B cell (primary cell): ENCODE data around the gene SPHK1. TPM values are rescaled to one million over a fixed set of nuclear protein-coding genes. Genes with fewer than 3 reads are reported as not detected.

ENCODE experiments used
- ATAC-seq: fragments of 200-7000 bp; cut with Tn5 transposase; one replicate; pipeline ENCODE4 v1.10.0; 2021; ENCODE audit warnings: low read depth, mild to moderate bottlenecking, moderate number of reproducible peaks, moderate library complexity
- CTCF ChIA-PET: fragments of 350-600 bp; sonication (Branson Sonifier 250); formaldehyde crosslinking; loops from one replicate; lab custom pipeline; 2021; ENCODE audit warnings: antibody characterized with exemption, inconsistent platforms; lab: Charles Lee
- POLR2A ChIA-PET: fragments of 350-600 bp; sonication (Branson Sonifier 250); formaldehyde crosslinking; loops from one replicate; lab custom pipeline; 2021; ENCODE audit warnings: antibody characterized with exemption; lab: Charles Lee
- DNase-seq: peaks from one replicate; pipeline ENCODE4 v3.0.0; 2013
- H2AFZ ChIP-seq: 2 replicates; pipeline ENCODE4 v1.6.1; 2012; ENCODE audit warnings: mild to moderate bottlenecking, low read depth, low read length; ENCODE audit not compliant: insufficient read depth, poor library complexity, severe bottlenecking
- H3K27ac ChIP-seq, 2 donors: 1 replicate in 1 of 2; 2 replicates in 1 of 2; pipeline ENCODE4 v1.5.1; 2012 to 2013; ENCODE audit warnings: low read length in 2 of 2, mild to moderate bottlenecking in 2 of 2, moderate library complexity in 1 of 2
- H3K27me3 ChIP-seq, 4 experiments: fragments of 200-600 bp in 1 of 4; sonication (generic) in 1 of 4; replicated peaks in 1 of 4; 1 replicate in 2 of 4; 2 replicates in 2 of 4; pipeline versions ENCODE4 v1.6.1 to v1.7.0; 2013 to 2016; ENCODE audit warnings: low read length in 3 of 4, mild to moderate bottlenecking in 2 of 4, mixed read lengths in 1 of 4, moderate library complexity in 1 of 4; ENCODE audit not compliant: insufficient read depth in 4 of 4, control insufficient read depth in 3 of 4; ENCODE audit errors: control extremely low read depth in 1 of 4
- H3K36me3 ChIP-seq, 2 experiments: replicated peaks in 1 of 2; 1 replicate in 1 of 2; 2 replicates in 1 of 2; pipeline versions ENCODE4 v1.6.1 to v1.7.1; 2013; ENCODE audit warnings: low read length in 1 of 2; ENCODE audit not compliant: insufficient read depth in 2 of 2, control insufficient read depth in 1 of 2; ENCODE audit errors: control extremely low read depth in 1 of 2, extremely low read depth in 1 of 2
- H3K4me1 ChIP-seq, 2 donors: fragments of 200-600 bp in 1 of 2; sonication (generic) in 1 of 2; 1 replicate in 1 of 2; 2 replicates in 1 of 2; pipeline versions ENCODE4 v1.5.1 to v1.6.1; 2013 to 2017; ENCODE audit warnings: low read length in 2 of 2; ENCODE audit not compliant: control insufficient read depth in 2 of 2, insufficient read depth in 2 of 2
- H3K4me2 ChIP-seq: replicated peaks from 2 replicates; pipeline ENCODE3; 2012; ENCODE audit warnings: mild to moderate bottlenecking, low read depth, low read length; ENCODE audit not compliant: poor library complexity, severe bottlenecking
- H3K4me3 ChIP-seq, 5 experiments: fragments of 200-600 bp in 1 of 5; sonication (generic) in 1 of 5; 1 replicate in 3 of 5; 2 replicates in 2 of 5; pipeline versions ENCODE4 v1.5.1 to v1.7.0; 2011 to 2016; ENCODE audit warnings: low read length in 4 of 5, mild to moderate bottlenecking in 4 of 5, low read depth in 2 of 5, control low read depth in 1 of 5, moderate library complexity in 1 of 5; ENCODE audit not compliant: insufficient read depth in 1 of 5; ENCODE audit errors: control extremely low read depth in 1 of 5, extremely low read depth in 1 of 5
- H3K79me2 ChIP-seq: fragments of 200-600 bp; sonication (generic); one replicate; pipeline ENCODE4 v1.6.0; 2016; ENCODE audit warnings: low read length; ENCODE audit not compliant: control insufficient read depth, insufficient read depth
- H3K9ac ChIP-seq: fragments of 200-600 bp; sonication (generic); 2 replicates; pipeline ENCODE4 v1.6.1; 2017; ENCODE audit warnings: mild to moderate bottlenecking, low read length, moderate library complexity
- H3K9me3 ChIP-seq, 3 donors: one replicate each; pipeline versions ENCODE4 v1.6.1 to v1.7.1; 2013; ENCODE audit warnings: low read length in 2 of 3; ENCODE audit not compliant: control insufficient read depth in 2 of 3, insufficient read depth in 1 of 3; ENCODE audit errors: control extremely low read depth in 1 of 3
- H4K20me1 ChIP-seq: 2 replicates; pipeline ENCODE4 v1.6.0; 2012; ENCODE audit warnings: mild to moderate bottlenecking, low read length; ENCODE audit not compliant: insufficient read depth, control insufficient read depth, poor library complexity, severe bottlenecking
- H3K27ac Mint-ChIP-seq: one replicate; pipeline ENCODE4 v1.8.0; 2021; ENCODE audit warnings: mixed read lengths
- H3K27me3 Mint-ChIP-seq: one replicate; pipeline ENCODE4 v1.8.0; 2021; ENCODE audit warnings: mixed read lengths
- H3K4me1 Mint-ChIP-seq: one replicate; pipeline ENCODE4 v1.8.0; 2021; ENCODE audit warnings: mixed read lengths
- H3K4me3 Mint-ChIP-seq: one replicate; pipeline ENCODE4 v1.8.0; 2021; ENCODE audit warnings: mixed read lengths
- H3K9me3 Mint-ChIP-seq: one replicate; pipeline ENCODE4 v1.8.0; 2022; ENCODE audit warnings: mixed read lengths; ENCODE audit not compliant: insufficient read depth
- EZH2 ChIP-seq: IDR thresholded peaks from 2 replicates; pipeline ENCODE4 v1.6.1; 2012; ENCODE audit warnings: borderline replicate concordance, low read depth, mild to moderate bottlenecking, moderate library complexity, low read length; ENCODE audit not compliant: insufficient read depth, poor library complexity, severe bottlenecking
- WGBS: methylation state at CpG from one replicate; pipeline ENCODE4 v1.1.5; 2013; ENCODE audit warnings: missing lambda C conversion rate; ENCODE audit not compliant: insufficient coverage; 5-methylcytosine and 5-hydroxymethylcytosine counted together
- intact Hi-C: fragments of 100-400 bp; cut with micrococcal nuclease; formaldehyde crosslinking; loops from one replicate; pipeline ENCODE4 v1.10.0; 2022
- polyA plus RNA-seq: library from polyadenylated mRNA; depleted of rRNA; stranded (reverse); fragments of >200 nt; gene quantifications from 2 replicates; pipeline ENCODE4 v1.2.3, GENCODE V29; 2012
- total RNA-seq, 2 donors: library from RNA; stranded (reverse); fragments of 120-200 nt in 1 of 2; gene quantifications; 1 replicate in 1 of 2; 2 replicates in 1 of 2; pipeline versions ENCODE4 v1.2.3 to v1.2.4, GENCODE V29; 2013 to 2022
- TF ChIP-seq, protein P1 (sequence below): fragments of 200-600 bp; IDR thresholded peaks from one replicate; pipeline ENCODE4 v1.8.0; 2022; ENCODE audit warnings: antibody characterized with exemption, mild to moderate bottlenecking

The SPHK1 gene
- total and polyA plus RNA-seq, 2 donors (not counting 1 experiment from before 2014, with no cell fraction given): 1.1 to 2.4 TPM

- no peak overlapping the region for H3K9ac ChIP-seq
- peaks cover 0 to 88% of the 10 kb centered on the region in 2 experiments for H3K36me3 ChIP-seq
- Mint-ChIP-seq H3K27ac (no peak overlapping the region), H3K27me3 (no peaks in the 10 kb centered on the region), H3K4me1 (no peaks in the 10 kb centered on the region), H3K4me3 (no peak overlapping the region), H3K9me3 (no peaks in the 10 kb centered on the region)
- intact Hi-C loops: no loop called here
- H3K4me2 ChIP-seq: no peak overlapping the region
- ChIA-PET CTCF (interaction anchor here (0.6 to 6.3 kb wide), 56 partner anchors 9 to 393 kb away, joined by 3 to 119 read pairs (median 5); partner anchors contain the start of genes AANAT, PRPSAP1, QRICH2 and RHBDF2), POLR2A (interaction anchor here (0.6 to 1.4 kb wide), 3 partner anchors 12 to 44 kb away, joined by 3 to 6 read pairs (median 6); partner anchors contain the start of gene PRPSAP1)
- H3K27ac ChIP-seq: no peak overlapping the region
- H3K27me3 ChIP-seq: no peaks in the 10 kb centered on the region
- DNase-seq: peak; percentile 85
- no peak for TF ChIP-seq EZH2
- TF ChIP-seq, protein P1, sequence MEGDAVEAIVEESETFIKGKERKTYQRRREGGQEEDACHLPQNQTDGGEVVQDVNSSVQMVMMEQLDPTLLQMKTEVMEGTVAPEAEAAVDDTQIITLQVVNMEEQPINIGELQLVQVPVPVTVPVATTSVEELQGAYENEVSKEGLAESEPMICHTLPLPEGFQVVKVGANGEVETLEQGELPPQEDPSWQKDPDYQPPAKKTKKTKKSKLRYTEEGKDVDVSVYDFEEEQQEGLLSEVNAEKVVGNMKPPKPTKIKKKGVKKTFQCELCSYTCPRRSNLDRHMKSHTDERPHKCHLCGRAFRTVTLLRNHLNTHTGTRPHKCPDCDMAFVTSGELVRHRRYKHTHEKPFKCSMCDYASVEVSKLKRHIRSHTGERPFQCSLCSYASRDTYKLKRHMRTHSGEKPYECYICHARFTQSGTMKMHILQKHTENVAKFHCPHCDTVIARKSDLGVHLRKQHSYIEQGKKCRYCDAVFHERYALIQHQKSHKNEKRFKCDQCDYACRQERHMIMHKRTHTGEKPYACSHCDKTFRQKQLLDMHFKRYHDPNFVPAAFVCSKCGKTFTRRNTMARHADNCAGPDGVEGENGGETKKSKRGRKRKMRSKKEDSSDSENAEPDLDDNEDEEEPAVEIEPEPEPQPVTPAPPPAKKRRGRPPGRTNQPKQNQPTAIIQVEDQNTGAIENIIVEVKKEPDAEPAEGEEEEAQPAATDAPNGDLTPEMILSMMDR: peak; percentile 97
- ATAC-seq: peak; percentile 95
- no peaks in the 10 kb centered on the region for H3K4me1 ChIP-seq
- H3K9me3 ChIP-seq: no peaks in the 10 kb centered on the region
- no peak overlapping the region for H2AFZ ChIP-seq
- 74% methylated on average over 16 of the region's 16 CpGs for WGBS
- no peak overlapping the region for H3K4me3 ChIP-seq
- H4K20me1 ChIP-seq: peaks cover 26% of the 10 kb centered on the region
- H3K79me2 ChIP-seq: peaks cover 32% of the 10 kb centered on the region
These were observed 13.5 kb downstream of the SPHK1 start for GRCh38 chr17:76397687-76398522.
